ENCODE measurements around the gene HOPX.
"Not testable (repeated sequence)": the region's sequence is repeated elsewhere in the genome, so short reads cannot be mapped to it uniquely, and the experiment has no call there.

The HOPX gene

GRCh38 chr4:56689201-56689969 lies 8.3 kb upstream of the HOPX start:
- in situ Hi-C loops (cut with MboI; ENCODE audit: low sequenced_read_pairs): no loop called here

- in situ Hi-C loops (cut with MboI; ENCODE audit: low sequenced_read_pairs): no loop called here
These were observed 7.1 kb upstream of the HOPX start for GRCh38 chr4:56688094-56688647.

GRCh38 chr4:56686537-56687231 lies 5.6 kb upstream of the HOPX start:
- in situ Hi-C loops (cut with MboI; ENCODE audit: low sequenced_read_pairs): no loop called here

- in situ Hi-C loops (cut with MboI; ENCODE audit: low sequenced_read_pairs): no loop called here
These were observed 3.4 kb upstream of the HOPX start for GRCh38 chr4:56684320-56685050.

GRCh38 chr4:56683455-56683854 lies 2.4 kb upstream of the HOPX start:
- in situ Hi-C loops (cut with MboI; ENCODE audit: low sequenced_read_pairs): no loop called here

DNA sequence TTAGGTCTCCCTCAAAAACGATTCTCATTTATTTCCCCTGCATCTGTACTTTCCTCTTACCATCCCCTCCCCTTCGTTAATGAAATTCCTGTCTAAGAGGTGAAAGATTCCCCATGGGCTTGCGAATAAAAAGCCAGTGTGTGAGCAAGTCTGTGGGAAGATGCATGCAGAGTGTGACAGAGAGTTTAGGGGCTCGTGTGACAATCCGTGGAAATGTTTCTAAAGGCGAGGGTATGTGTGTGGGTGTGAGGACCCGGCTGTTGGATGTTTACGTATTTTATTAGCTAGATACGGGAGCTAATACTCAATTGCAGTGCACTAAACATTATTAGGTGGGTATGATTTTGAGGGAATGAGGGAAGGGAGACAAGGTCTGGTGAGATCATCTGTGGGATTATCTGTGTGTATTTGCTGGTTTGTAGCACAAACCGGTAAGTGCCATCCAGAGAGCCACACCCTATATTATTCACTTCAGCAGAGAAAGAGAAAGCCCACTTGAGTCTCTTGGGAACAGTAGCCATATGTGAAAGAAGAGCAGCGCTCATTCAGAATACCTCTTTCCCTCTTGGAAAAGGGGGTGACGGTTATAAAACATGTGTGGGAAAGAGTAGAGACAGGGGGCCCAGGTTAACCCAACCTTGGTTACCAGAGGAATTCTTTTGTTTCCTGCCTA lies 893 bp upstream of the HOPX start:
- in situ Hi-C loops (cut with MboI; ENCODE audit: low sequenced_read_pairs): no loop called here

DNA sequence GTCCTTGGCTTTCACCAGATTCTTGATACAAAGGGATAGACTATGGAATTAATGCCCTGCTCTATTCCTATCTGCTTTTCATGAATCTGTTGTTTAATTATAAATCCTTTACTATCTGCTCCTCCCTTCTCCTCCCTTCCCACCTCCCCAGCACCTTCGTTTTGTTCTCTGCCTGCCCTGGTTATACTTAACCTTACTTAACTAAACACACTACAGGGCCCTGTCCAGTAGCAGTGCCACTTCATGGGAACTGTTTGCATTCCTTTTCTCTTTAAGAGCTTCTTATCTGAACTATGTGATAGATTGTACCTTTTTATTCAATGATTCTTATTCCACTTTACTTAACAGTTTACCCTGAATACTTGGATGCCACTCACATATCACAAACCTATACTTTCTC lies 830 bp downstream of the HOPX start:
- in situ Hi-C loops (cut with MboI; ENCODE audit: low sequenced_read_pairs): no loop called here

- in situ Hi-C loops (cut with MboI; ENCODE audit: low sequenced_read_pairs): no loop called here
These were observed 3.4 kb downstream of the HOPX start for GRCh38 chr4:56677711-56678110.

- in situ Hi-C loops (cut with MboI; ENCODE audit: low sequenced_read_pairs): no loop called here
These were observed 6.1 kb downstream of the HOPX start for GRCh38 chr4:56674984-56675383.

DNA sequence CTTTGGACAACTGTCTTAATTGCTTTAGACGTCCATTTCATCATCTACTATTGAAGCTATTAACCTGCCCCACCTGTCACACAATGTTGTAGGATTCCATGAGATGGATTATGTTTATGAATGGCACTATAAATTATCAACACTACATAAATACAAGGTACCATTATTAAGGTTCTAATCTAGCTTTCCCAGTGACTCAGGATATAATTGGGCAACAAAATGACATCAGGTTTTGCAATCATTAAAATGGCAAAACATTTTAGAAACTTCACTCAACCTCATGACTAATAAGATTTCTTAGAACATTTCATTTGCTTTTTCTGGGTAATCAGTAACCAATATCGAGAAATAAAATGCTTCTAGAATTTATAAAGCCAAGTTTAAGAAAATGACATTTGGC lies 9.2 kb downstream of the HOPX start:
- in situ Hi-C loops (cut with MboI; ENCODE audit: low sequenced_read_pairs): no loop called here

GRCh38 chr4:56671373-56671772 lies 9.7 kb downstream of the HOPX start:
- in situ Hi-C loops (cut with MboI; ENCODE audit: low sequenced_read_pairs): no loop called here

- in situ Hi-C loops (cut with MboI; ENCODE audit: low sequenced_read_pairs): no loop called here
These were observed 12.8 kb downstream of the HOPX start for GRCh38 chr4:56668267-56668666.

GRCh38 chr4:56667396-56667795 lies 13.7 kb downstream of the HOPX start:
- in situ Hi-C loops (cut with MboI; ENCODE audit: low sequenced_read_pairs): not testable (repeated sequence)

GRCh38 chr4:56666279-56666678 lies 14.8 kb downstream of the HOPX start:
- in situ Hi-C loops (cut with MboI; ENCODE audit: low sequenced_read_pairs): no loop called here

- in situ Hi-C loops (cut with MboI; ENCODE audit: low sequenced_read_pairs): no loop called here
These were observed 15.3 kb downstream of the HOPX start for GRCh38 chr4:56665781-56666180.

DNA sequence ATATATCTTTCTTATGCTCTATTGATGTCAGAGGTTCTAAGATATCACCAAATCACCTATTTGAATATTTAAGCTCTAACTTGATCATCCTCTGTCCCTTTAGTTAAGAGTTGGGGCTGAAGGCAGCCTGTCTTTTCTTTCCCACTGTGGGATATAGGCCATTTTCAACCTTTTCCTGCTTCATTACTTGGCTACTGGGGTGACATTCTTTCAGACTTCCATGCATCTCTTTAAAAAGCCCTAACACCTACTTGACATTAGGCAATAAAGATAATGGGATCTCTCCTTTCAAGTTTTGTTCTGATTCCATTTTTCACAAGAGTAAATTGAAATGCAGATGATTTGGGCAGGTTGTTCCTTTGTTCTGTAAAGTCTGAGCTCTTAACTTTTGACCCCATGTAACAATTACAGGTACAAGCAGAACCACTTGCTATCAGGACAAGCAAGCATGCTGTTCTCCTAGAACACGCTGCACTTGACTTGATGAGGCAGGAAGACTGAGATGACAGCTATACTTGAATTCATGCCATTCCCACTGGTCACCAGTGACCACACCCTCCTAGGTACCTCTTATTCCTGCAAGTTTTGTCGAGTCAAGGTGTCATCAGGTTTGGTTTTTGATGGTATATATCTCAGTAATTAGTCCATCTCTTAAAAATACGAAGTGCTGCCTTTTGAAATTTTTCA lies 18.2 kb downstream of the HOPX start:
- in situ Hi-C loops (cut with MboI; ENCODE audit: low sequenced_read_pairs): no loop called here

DNA sequence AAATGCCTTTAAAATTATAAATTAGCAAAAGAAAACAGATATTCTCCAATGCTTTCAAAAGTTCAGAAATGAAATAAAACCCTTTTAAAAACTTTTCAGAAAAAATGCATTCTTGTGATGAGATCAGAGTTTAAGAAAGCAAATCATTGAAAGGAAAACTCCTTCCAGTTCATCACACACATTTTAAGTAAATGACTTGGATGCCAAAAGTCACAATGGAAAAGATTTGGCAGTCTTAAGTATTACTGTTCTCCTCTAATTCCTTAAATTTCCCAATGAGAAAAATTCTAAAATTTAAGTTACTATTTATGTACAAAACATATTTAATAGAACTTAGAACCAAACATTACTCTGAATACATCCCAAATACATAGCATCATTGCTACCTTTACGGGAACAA lies 21.1 kb downstream of the HOPX start:
- in situ Hi-C loops (cut with MboI; ENCODE audit: low sequenced_read_pairs): no loop called here

- in situ Hi-C loops (cut with MboI; ENCODE audit: low sequenced_read_pairs): no loop called here
These were observed 22.6 kb downstream of the HOPX start for GRCh38 chr4:56658528-56658927.

DNA sequence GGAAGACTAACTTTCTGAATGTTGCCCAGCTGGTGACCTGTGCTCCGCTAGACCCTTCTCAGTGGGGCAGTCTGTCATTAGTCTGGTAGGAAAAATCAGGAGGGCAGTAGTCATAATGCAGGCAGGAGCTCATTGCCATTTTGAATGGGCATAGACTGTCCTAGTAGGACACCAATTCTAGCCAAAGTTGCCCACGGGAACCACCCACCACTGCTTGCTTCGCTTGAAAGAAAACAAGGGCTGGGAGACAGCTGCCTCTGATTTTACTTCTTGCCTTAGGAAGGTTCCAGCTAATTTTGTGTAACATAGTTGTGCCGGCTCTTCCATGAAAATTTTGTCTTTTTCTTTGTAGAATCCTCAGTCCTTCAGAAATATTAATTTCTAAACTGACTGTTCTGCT lies 23.3 kb downstream of the HOPX start:
- in situ Hi-C loops (cut with MboI; ENCODE audit: low sequenced_read_pairs): no loop called here

GRCh38 chr4:56657128-56657527 lies 24.0 kb downstream of the HOPX start:
- in situ Hi-C loops (cut with MboI; ENCODE audit: low sequenced_read_pairs): no loop called here

DNA sequence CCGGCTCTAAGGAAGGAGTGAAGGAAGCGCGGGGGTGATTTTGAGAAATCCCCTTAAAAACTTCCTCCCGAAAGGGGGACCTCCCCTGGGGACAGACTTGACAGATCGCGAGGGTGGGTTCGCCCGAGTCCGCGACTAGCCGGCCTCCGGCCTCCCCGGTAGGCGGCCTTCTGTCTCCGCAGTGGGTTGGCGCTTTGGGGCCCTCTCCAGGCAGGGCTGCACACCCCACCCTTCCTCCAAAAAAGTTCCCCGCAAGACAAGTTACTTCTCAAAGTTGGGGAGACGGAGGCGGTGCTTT lies 24.8 kb downstream of the HOPX start:
- in situ Hi-C loops (cut with MboI; ENCODE audit: low sequenced_read_pairs): no loop called here
